H9 (cell line): ENCODE data around the gene DISP3. TPM values are rescaled to one million over a fixed set of nuclear protein-coding genes. Genes with fewer than 3 reads are reported as not detected.

ENCODE experiments used
- DNase-seq: peaks from one replicate; pipeline ENCODE4 v3.0.0-alpha.2; 2017
- H2AFZ ChIP-seq: one replicate; pipeline ENCODE4 v1.6.1; 2013; ENCODE audit warnings: mild to moderate bottlenecking, low read length, control low read depth, moderate library complexity
- H2AK5ac ChIP-seq: 2 replicates; pipeline ENCODE4 v1.6.1; 2013; ENCODE audit warnings: low read length, control low read depth, mixed read lengths; ENCODE audit not compliant: insufficient read length
- H2BK120ac ChIP-seq: one replicate; pipeline ENCODE4 v1.6.1; 2013; ENCODE audit warnings: low read depth, mild to moderate bottlenecking, low read length, control low read depth, inconsistent platforms; ENCODE audit not compliant: poor library complexity, severe bottlenecking
- H2BK12ac ChIP-seq: 2 replicates; pipeline ENCODE4 v1.6.1; 2013; ENCODE audit warnings: low read length, control low read depth, mixed read lengths, low read depth; ENCODE audit not compliant: insufficient read length
- H2BK15ac ChIP-seq: 2 replicates; pipeline ENCODE4 v1.6.1; 2013; ENCODE audit warnings: low read depth, low read length, control low read depth
- H2BK20ac ChIP-seq: one replicate; pipeline ENCODE4 v1.6.1; 2013; ENCODE audit warnings: low read depth, mild to moderate bottlenecking, low read length, control low read depth, inconsistent platforms; ENCODE audit not compliant: poor library complexity, severe bottlenecking
- H2BK5ac ChIP-seq: 2 replicates; pipeline ENCODE4 v1.6.1; 2013; ENCODE audit warnings: low read length, control low read depth, mixed read lengths; ENCODE audit not compliant: insufficient read length
- H3K14ac ChIP-seq: 2 replicates; pipeline ENCODE4 v1.6.1; 2013; ENCODE audit warnings: low read length, control low read depth; ENCODE audit not compliant: insufficient read depth
- H3K18ac ChIP-seq: 2 replicates; pipeline ENCODE4 v1.6.1; 2013; ENCODE audit warnings: low read depth, mild to moderate bottlenecking, mixed read lengths, low read length, control low read depth; ENCODE audit not compliant: insufficient read length
- H3K23ac ChIP-seq: 2 replicates; pipeline ENCODE4 v1.6.1; 2013; ENCODE audit warnings: low read length, control low read depth, mixed read lengths, low read depth; ENCODE audit not compliant: insufficient read length
- H3K23me2 ChIP-seq: 2 replicates; pipeline ENCODE4 v1.6.1; 2013; ENCODE audit warnings: low read depth, mild to moderate bottlenecking, mixed read lengths, low read length, control low read depth; ENCODE audit not compliant: insufficient read length, poor library complexity, severe bottlenecking
- H3K27ac ChIP-seq: 2 replicates; pipeline ENCODE4 v1.5.1; 2013; ENCODE audit warnings: low read length, control low read depth, mixed read lengths, low read depth; ENCODE audit not compliant: insufficient read length
- H3K27me3 ChIP-seq: 2 replicates; pipeline ENCODE4 v1.6.1; 2013; ENCODE audit warnings: low read length, control low read depth, inconsistent platforms; ENCODE audit not compliant: insufficient read depth
- H3K4ac ChIP-seq: 2 replicates; pipeline ENCODE4 v1.6.1; 2013; ENCODE audit warnings: low read depth, mild to moderate bottlenecking, control low read depth, inconsistent platforms, low read length, moderate library complexity
- H3K4me1 ChIP-seq: 2 replicates; pipeline ENCODE4 v1.6.1; 2013; ENCODE audit warnings: low read length, control low read depth, inconsistent platforms; ENCODE audit not compliant: insufficient read depth
- H3K4me2 ChIP-seq: 2 replicates; pipeline ENCODE4 v1.6.1; 2013; ENCODE audit warnings: low read length, control low read depth, mixed read lengths; ENCODE audit not compliant: insufficient read length, insufficient read depth
- H3K56ac ChIP-seq: 2 replicates; pipeline ENCODE4 v1.6.1; 2013; ENCODE audit warnings: low read depth, mild to moderate bottlenecking, mixed read lengths, low read length, control low read depth; ENCODE audit not compliant: insufficient read length
- H3K79me1 ChIP-seq: 2 replicates; pipeline ENCODE4 v1.6.1; 2013; ENCODE audit warnings: low read depth, mild to moderate bottlenecking, moderate library complexity, low read length, control low read depth, inconsistent platforms; ENCODE audit not compliant: insufficient read depth, poor library complexity, severe bottlenecking
- H3K79me2 ChIP-seq: 2 replicates; pipeline ENCODE4 v1.6.1; 2013; ENCODE audit warnings: low read length, control low read depth, inconsistent platforms; ENCODE audit not compliant: insufficient read depth
- H3K9ac ChIP-seq: 2 replicates; pipeline ENCODE4 v1.6.1; 2013; ENCODE audit warnings: low read length, control low read depth, mixed read lengths; ENCODE audit not compliant: insufficient read length; ENCODE audit errors: extremely low read depth
- H3K9me3 ChIP-seq: one replicate; pipeline ENCODE4 v1.6.1; 2013; ENCODE audit warnings: low read depth, low read length, inconsistent platforms; ENCODE audit not compliant: control insufficient read depth
- H3T11ph ChIP-seq: one replicate; pipeline ENCODE4 v1.6.1; 2013; ENCODE audit warnings: mild to moderate bottlenecking, low read length, control low read depth, inconsistent platforms
- H4K20me1 ChIP-seq: one replicate; pipeline ENCODE4 v1.6.1; 2013; ENCODE audit not compliant: control insufficient read depth, insufficient read length, insufficient read depth
- H4K5ac ChIP-seq: 2 replicates; pipeline ENCODE4 v1.6.1; 2013; ENCODE audit warnings: low read depth, mild to moderate bottlenecking, mixed read lengths, low read length, control low read depth; ENCODE audit not compliant: insufficient read length
- H4K8ac ChIP-seq: replicated peaks from 2 replicates; pipeline ENCODE4 v1.6.1; 2013; ENCODE audit warnings: low read length, control low read depth, mixed read lengths, low read depth; ENCODE audit not compliant: insufficient read length
- H4K91ac ChIP-seq: 2 replicates; pipeline ENCODE4 v1.6.1; 2013; ENCODE audit warnings: low read depth, mild to moderate bottlenecking, moderate library complexity, mixed read lengths, low read length, control low read depth; ENCODE audit not compliant: insufficient read length
- H3K27ac Mint-ChIP-seq, 3 experiments: 2 replicates in 2 of 3; 3 replicates in 1 of 3; pipeline ENCODE4 v1.8.0; 2020 to 2021; ENCODE audit warnings: mixed read lengths in 3 of 3, mild to moderate bottlenecking in 1 of 3, moderate library complexity in 1 of 3
- H3K27me3 Mint-ChIP-seq: 2 replicates; pipeline ENCODE4 v1.8.0; 2021; ENCODE audit warnings: low read depth, mild to moderate bottlenecking, moderate library complexity, mixed read lengths
- H3K36me3 Mint-ChIP-seq, 3 experiments: 2 replicates in 2 of 3; 3 replicates in 1 of 3; pipeline ENCODE4 v1.8.0; 2020 to 2021; ENCODE audit warnings: low read depth in 3 of 3, mixed read lengths in 3 of 3; ENCODE audit not compliant: insufficient read depth in 1 of 3
- H3K4me1 Mint-ChIP-seq, 2 experiments: 2 replicates each; pipeline ENCODE4 v1.8.0; 2020; ENCODE audit warnings: mixed read lengths in 2 of 2
- H3K4me3 Mint-ChIP-seq, 2 experiments: 2 replicates in 1 of 2; 3 replicates in 1 of 2; pipeline ENCODE4 v1.8.0; 2020 to 2021; ENCODE audit warnings: mild to moderate bottlenecking in 2 of 2, mixed read lengths in 2 of 2, moderate library complexity in 1 of 2
- H3K9me3 Mint-ChIP-seq, 2 experiments: 2 replicates in 1 of 2; 3 replicates in 1 of 2; pipeline ENCODE4 v1.8.0; 2020; ENCODE audit warnings: mild to moderate bottlenecking in 2 of 2, mixed read lengths in 2 of 2, moderate library complexity in 1 of 2
- CTCF ChIP-seq: fragments of 200-600 bp; sonication (generic); conservative IDR thresholded peaks from 3 replicates; pipeline ENCODE4 v1.8.0; 2021; ENCODE audit warnings: antibody characterized with exemption, mild to moderate bottlenecking
- WGBS: extraction: QIAGEN DNeasy Blood & Tissue Kit; methylation state at CpG from one replicate; pipeline ENCODE4 v1.1.7; 2013; ENCODE audit warnings: missing lambda C conversion rate, low lambda C conversion rate, mixed read lengths; ENCODE audit not compliant: insufficient read length; ENCODE audit errors: extremely low coverage; 5-methylcytosine and 5-hydroxymethylcytosine counted together
- total RNA-seq: library from RNA; stranded (reverse); gene quantifications from 2 replicates; pipeline ENCODE4 v1.2.1, GENCODE V29; 2021

Gene DISP3
- total RNA-seq, 1 experiment from 2014 or later: 3.5 TPM

- no peaks in the 10 kb centered on the region for H3K79me1 ChIP-seq
- H3T11ph ChIP-seq: no peak overlapping the region
- H4K5ac ChIP-seq: no peak overlapping the region
- no peak overlapping the region for H3K18ac ChIP-seq
- no peak overlapping the region for H2BK20ac ChIP-seq
- no peaks in the 10 kb centered on the region for H3K23me2 ChIP-seq
- WGBS: no CpG with 5 or more reads among the region's 10 CpGs
- no peak overlapping the region for H2BK120ac ChIP-seq
- H2BK12ac ChIP-seq: no peak overlapping the region
- DNase-seq: no peak
- H3K14ac ChIP-seq: no peak overlapping the region
- H3K23ac ChIP-seq: no peak overlapping the region
- H4K20me1 ChIP-seq: peaks cover 3% of the 10 kb centered on the region
- H4K8ac ChIP-seq: no peak overlapping the region
- H3K4me2 ChIP-seq: no peak overlapping the region
- Mint-ChIP-seq H3K4me1 (peaks cover 29 to 39% of the 10 kb centered on the region in 2 experiments), H3K27me3 (peaks cover 34% of the 10 kb centered on the region), H3K36me3 (no peaks in the 10 kb centered on the region; a peak in 1 of 7 replicates), H3K9me3 (peaks cover 0 to 3% of the 10 kb centered on the region in 2 experiments; a peak in 1 of 5 replicates), H3K4me3 (no peak overlapping the region), H3K27ac (no peak overlapping the region)
- 0 out of 2 replicates have a peak, but pooled peaks cover 2% of the 10 kb centered on the region for H3K4me1 ChIP-seq
- H4K91ac ChIP-seq: no peak overlapping the region
- H3K9me3 ChIP-seq: no peaks in the 10 kb centered on the region
- H3K27me3 ChIP-seq: no peaks in the 10 kb centered on the region; the same call in 1 of the 2 replicates
- H2AFZ ChIP-seq: no peak overlapping the region
- H3K79me2 ChIP-seq: no peaks in the 10 kb centered on the region
- no peak for TF ChIP-seq CTCF
- H3K9ac ChIP-seq: no peak overlapping the region
- no peak overlapping the region for H3K56ac ChIP-seq
- H3K4ac ChIP-seq: no peak overlapping the region
- no peak overlapping the region for H2BK5ac ChIP-seq
- H3K27ac ChIP-seq: no peak overlapping the region
- H2AK5ac ChIP-seq: no peak overlapping the region
- H2BK15ac ChIP-seq: no peak overlapping the region
These were observed 4.8 kb downstream of the DISP3 start for GRCh38 chr1:11483581-11484320.
